Nephron progenitor cell (in vitro differentiated cells): ENCODE measurements around the gene SPECC1L.

Experiments used
- DNase-seq: peaks from one replicate; pipeline ENCODE4 v3.0.0; 2021
- H3K27ac Mint-ChIP-seq: 2 replicates; pipeline ENCODE4 v1.8.0; 2021; ENCODE audit warnings: mild to moderate bottlenecking, moderate library complexity, mixed read lengths
- H3K27me3 Mint-ChIP-seq: 2 replicates; pipeline ENCODE4 v1.8.0; 2021; ENCODE audit warnings: mild to moderate bottlenecking, low read depth, mixed read lengths; ENCODE audit not compliant: poor library complexity
- H3K36me3 Mint-ChIP-seq: 2 replicates; pipeline ENCODE4 v1.8.0; 2021; ENCODE audit warnings: low read depth, mixed read lengths
- H3K4me1 Mint-ChIP-seq: 2 replicates; pipeline ENCODE4 v1.8.0; 2021; ENCODE audit warnings: mixed read lengths
- H3K4me3 Mint-ChIP-seq: 2 replicates; pipeline ENCODE4 v1.8.0; 2021; ENCODE audit warnings: mild to moderate bottlenecking, moderate library complexity, mixed read lengths
- H3K9me3 Mint-ChIP-seq: 2 replicates; pipeline ENCODE4 v1.8.0; 2021; ENCODE audit warnings: mild to moderate bottlenecking, moderate library complexity, mixed read lengths
- CTCF ChIP-seq: fragments of 200-600 bp; sonication (generic); IDR thresholded peaks from 2 replicates; pipeline ENCODE4 v1.5.0; 2021; ENCODE audit warnings: antibody characterized with exemption

The SPECC1L gene

GRCh38 chr22:24376586-24376985 lies 106.0 kb downstream of the SPECC1L start:
- H3K4me3 Mint-ChIP-seq: no peak overlapping the region
- TF ChIP-seq CTCF: no peak
- H3K27ac Mint-ChIP-seq: no peak overlapping the region
- no peak for DNase-seq
- peaks cover 12% of the 10 kb centered on the region for H3K4me1 Mint-ChIP-seq
- peaks cover 94% of the 10 kb centered on the region for H3K36me3 Mint-ChIP-seq
- H3K27me3 Mint-ChIP-seq: peaks cover 3% of the 10 kb centered on the region
- H3K9me3 Mint-ChIP-seq: peaks cover 43% of the 10 kb centered on the region

DNA sequence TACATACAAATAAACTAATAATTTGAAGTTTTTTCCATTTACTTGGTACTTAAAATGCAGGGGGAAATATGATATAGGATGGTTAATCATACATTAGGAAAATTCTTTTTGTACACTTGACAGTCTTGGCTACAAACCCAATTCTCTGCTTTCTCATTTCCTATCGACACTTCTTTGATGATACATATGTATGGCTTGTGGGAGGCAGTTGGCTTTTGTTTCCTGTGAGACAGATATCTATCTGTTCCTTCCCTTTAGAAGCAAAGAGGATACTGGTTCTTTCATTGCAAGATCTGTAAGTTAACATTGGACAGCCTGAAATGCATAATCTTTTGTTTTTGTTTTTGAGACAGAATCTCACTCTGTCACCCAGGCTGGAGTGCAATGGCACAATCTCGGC lies 108.9 kb downstream of the SPECC1L start:
- Mint-ChIP-seq H3K4me3 (no peak overlapping the region), H3K36me3 (peaks cover 91% of the 10 kb centered on the region), H3K27me3 (no peaks in the 10 kb centered on the region), H3K27ac (no peak overlapping the region), H3K9me3 (peaks cover 22% of the 10 kb centered on the region), H3K4me1 (peaks cover 12% of the 10 kb centered on the region)
- no peak for TF ChIP-seq CTCF
- no peak for DNase-seq

GRCh38 chr22:24380220-24380904 lies 109.7 kb downstream of the SPECC1L start:
- peaks cover 13% of the 10 kb centered on the region for H3K9me3 Mint-ChIP-seq
- no peak for DNase-seq
- H3K27ac Mint-ChIP-seq: peak overlapping the region; percentile 67
- H3K4me3 Mint-ChIP-seq: no peak overlapping the region
- H3K27me3 Mint-ChIP-seq: no peaks in the 10 kb centered on the region
- peaks cover 12% of the 10 kb centered on the region for H3K4me1 Mint-ChIP-seq
- H3K36me3 Mint-ChIP-seq: peaks cover 90% of the 10 kb centered on the region
- TF ChIP-seq CTCF: no peak

DNA sequence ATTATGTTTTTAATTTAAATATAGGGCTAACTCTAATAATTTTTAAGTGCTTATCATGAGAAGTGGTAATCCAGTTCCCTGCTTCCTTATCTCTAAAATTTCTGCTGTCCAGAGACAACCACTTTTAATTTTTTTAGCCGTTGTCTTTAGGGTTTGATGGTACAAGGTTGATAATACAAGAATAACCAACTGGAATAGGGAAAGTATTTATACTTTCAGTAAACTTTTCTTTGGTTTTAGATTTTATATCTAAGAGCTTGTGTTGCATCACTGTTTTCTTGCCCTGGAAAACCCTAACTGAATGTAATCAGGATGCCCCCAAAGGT lies 110.2 kb downstream of the SPECC1L start:
- H3K4me1 Mint-ChIP-seq: peaks cover 12% of the 10 kb centered on the region
- no peak for DNase-seq
- H3K27ac Mint-ChIP-seq: no peak overlapping the region
- peaks cover 10% of the 10 kb centered on the region for H3K9me3 Mint-ChIP-seq
- H3K36me3 Mint-ChIP-seq: peaks cover 90% of the 10 kb centered on the region
- no peak overlapping the region for H3K4me3 Mint-ChIP-seq
- no peak for TF ChIP-seq CTCF
- H3K27me3 Mint-ChIP-seq: no peaks in the 10 kb centered on the region

- DNase-seq: no peak
- Mint-ChIP-seq H3K36me3 (peaks cover 90% of the 10 kb centered on the region), H3K4me1 (peaks cover 12% of the 10 kb centered on the region), H3K27me3 (no peaks in the 10 kb centered on the region), H3K27ac (no peak overlapping the region), H3K4me3 (no peak overlapping the region), H3K9me3 (peaks cover 8% of the 10 kb centered on the region)
- TF ChIP-seq CTCF: no peak
These were observed 112.4 kb downstream of the SPECC1L start for GRCh38 chr22:24383061-24383460.

DNA sequence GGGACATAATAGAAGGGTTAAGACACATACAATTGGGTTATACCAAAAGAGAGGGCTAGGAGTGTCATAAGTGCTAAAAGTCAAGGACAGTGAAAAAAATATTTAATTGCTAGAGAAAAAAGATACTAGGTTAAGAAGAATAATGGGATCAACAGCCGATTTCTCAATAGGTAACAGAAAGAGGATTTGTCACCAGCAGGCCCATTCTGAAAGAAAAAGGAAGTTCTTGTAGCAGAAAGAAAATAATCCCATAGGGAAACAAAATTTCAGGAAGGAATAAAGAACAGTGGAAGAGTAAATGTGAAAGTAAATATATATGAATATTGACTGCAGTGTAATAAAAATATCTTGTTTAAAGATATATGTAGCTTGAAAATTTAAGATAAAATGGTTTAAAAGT lies 113.5 kb downstream of the SPECC1L start:
- Mint-ChIP-seq H3K27me3 (no peaks in the 10 kb centered on the region), H3K27ac (peak overlapping the region; percentile 53), H3K4me3 (no peak overlapping the region), H3K36me3 (peaks cover 84% of the 10 kb centered on the region), H3K4me1 (peaks cover 12% of the 10 kb centered on the region), H3K9me3 (peaks cover 8% of the 10 kb centered on the region)
- DNase-seq: no peak
- no peak for TF ChIP-seq CTCF
